Right renal cortex interstitium (tissue), 3 donors: ENCODE measurements around the gene USF1. TPM values are rescaled to one million over a fixed set of nuclear protein-coding genes. Genes with fewer than 3 reads are reported as not detected.
"Not testable (repeated sequence)": the region's sequence is repeated elsewhere in the genome, so short reads cannot be mapped to it uniquely, and the experiment has no call there.

Experiments
- DNase-seq, 3 donors: peaks; one replicate each; pipeline ENCODE4 v3.0.0-alpha.2; 2013; ENCODE audit warnings: low read depth in 3 of 3, low spot score in 2 of 3
- polyA plus RNA-seq, 3 donors: library from polyadenylated mRNA; unstranded; fragments of 120-200 nt; gene quantifications; one replicate each; pipeline ENCODE4 v1.2.1, GENCODE V29; 2013; ENCODE audit not compliant: insufficient read length in 3 of 3

USF1 gene
- polyA plus RNA-seq, 3 donors = 55.5 to 60.9 (median 60.2) TPM

GRCh38 chr1:161052899-161053298 is 7.1 kb upstream of the USF1 start:
- DNase-seq = no peak

DNA sequence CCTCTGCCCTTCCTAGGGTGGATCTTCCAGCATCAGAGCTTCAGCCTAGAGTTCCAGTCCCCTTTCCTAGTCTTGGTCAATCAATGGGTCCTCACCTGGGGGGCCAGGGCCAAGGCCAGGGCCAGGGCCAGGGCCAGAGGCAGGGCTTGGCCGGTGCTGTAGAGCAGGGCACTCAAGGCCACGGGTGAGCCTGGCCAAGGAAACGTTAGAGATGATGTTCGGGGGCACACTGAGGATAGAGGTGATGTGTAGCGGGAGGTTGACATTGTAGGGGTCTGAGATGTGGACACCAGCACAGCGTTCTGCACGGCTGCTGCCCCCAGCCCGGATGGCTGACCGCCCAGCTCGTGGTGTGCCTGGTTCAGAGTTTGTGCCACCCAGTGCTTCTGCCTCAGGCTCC is 5.4 kb upstream of the USF1 start:
- no peak for DNase-seq

DNA sequence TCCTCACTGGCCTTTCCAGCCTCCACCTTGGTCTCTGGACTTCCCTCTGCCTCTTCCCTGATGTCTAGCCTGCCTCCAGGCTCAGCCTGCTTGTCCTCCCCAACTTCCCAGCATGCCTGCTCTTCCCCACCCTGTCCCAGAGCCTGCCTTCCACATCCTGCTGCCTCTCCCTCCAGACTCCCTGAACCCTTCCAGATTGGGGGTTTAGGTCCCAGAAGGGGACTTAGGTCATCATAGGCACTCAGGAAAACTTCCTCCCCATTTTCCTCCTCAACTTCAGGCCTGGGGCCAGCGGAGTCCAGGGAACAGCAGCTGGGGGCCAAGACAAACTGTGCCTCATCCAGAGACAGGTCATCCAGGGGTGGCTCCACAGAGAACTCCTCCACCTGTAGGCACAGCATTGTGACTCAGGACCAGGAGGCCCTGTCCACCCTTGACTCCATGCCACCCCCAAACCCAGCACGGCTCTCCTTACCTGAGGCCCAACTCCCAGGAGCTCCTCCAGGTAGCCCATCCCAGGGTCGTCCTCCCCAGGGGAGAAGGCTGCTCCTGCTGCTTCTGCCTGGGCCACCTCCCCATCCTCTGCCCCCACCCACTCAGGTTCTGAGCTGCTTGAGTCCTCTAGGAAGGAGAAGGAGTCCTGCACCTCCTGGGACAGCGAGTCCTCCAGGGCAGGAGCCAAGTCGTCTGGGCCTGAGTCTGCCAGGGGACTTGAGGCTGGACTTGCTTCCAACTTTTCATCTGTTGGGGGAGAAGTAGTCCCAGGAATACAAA is 3.4 kb upstream of the USF1 start:
- no peak for DNase-seq

DNA sequence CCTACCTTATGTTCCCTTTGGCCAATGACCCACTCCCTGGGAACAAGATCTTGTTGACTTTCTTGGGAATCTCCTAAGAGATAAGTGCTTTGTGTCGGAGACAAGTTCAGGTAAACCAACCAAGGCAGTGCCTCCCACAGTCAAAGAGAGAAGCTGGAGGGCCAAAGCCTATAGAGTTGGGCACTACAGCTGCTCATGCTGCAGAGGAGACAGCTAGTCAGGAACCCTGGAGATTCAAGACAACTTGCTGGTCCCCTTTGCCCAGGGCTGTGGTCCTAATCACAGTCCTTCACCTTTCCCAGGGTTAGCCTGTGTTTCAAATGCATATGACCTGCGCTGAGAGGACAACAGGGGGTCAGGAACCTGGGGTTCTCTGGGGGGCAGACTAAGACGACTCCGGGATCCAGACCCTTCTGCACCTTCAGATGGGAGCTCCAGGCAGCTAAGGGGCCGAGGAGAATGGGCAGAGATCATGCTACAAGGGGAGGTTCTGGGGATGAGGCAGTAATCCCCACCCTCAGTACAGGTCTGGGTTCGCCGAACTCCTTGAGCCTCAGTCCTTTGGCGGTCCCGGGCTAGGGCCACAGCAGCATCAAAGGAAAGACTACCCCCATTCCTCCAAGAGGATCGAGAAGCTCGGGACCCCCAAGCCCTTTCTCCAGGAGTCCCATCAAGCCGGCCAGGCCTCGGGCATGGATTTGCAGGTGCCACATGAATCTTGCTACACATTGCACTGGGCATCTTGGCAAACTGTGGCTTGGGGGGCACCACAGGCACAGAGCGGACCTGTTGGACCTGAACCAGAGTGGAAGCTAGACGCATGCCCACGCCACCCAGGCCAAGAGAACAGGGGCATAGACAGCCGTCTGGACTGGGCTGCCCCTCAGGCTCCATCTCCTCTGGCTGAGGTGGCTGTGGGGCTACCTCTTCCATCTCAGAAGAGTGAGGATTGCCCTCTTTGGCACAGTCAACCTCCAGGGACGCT is 2.0 kb upstream of the USF1 start:
- DNase-seq = no peak

GRCh38 chr1:161046605-161047228 is 940 bp upstream of the USF1 start:
- DNase-seq = no peak

- DNase-seq = peak; percentile 44 to 53 (median 45)
Observed at GRCh38 chr1:161044908-161045735, 655 bp downstream of the USF1 start.

- DNase-seq = no peak
Observed at GRCh38 chr1:161044535-161044907, 1.3 kb downstream of the USF1 start.

DNA sequence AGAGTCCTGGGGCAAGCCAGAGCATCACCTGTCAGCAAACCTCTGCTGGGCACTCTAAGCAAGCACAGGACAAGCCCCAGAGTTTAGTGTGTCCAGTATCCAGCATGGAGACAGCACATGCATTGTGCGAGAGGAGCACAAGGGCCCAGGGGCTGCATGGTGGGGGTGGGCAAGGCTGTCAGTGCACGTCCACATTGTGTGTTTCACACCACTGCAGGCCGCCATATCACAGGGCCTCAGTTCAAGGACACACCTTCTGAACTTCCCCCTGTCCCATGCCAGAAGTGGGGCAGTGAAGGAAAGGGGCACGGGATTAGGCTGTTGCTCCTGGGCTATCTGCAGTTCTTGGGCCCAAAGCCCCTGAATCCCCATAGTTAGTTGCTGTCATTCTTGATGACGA is 6.2 kb downstream of the USF1 start:
- no peak for DNase-seq

DNA sequence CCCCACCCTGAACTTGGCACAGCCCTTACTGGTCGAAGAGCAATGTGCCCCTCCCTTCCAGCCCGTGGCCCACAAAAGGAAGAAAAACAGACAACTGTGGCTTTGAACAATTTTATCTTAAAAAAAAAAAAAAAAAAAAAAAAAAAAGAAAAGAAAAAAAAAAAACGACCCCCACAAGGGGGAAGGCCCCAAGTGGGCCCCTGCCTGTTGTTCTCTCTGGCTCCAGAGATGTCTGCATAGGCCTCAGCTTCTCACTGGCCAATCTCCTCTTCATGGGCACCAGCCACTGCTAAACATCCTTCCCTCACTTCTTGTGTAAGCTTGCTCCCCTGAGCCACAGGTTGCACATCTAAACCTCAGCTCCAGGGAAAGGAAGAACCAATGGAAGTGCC is 6.6 kb downstream of the USF1 start:
- no peak for DNase-seq

DNA sequence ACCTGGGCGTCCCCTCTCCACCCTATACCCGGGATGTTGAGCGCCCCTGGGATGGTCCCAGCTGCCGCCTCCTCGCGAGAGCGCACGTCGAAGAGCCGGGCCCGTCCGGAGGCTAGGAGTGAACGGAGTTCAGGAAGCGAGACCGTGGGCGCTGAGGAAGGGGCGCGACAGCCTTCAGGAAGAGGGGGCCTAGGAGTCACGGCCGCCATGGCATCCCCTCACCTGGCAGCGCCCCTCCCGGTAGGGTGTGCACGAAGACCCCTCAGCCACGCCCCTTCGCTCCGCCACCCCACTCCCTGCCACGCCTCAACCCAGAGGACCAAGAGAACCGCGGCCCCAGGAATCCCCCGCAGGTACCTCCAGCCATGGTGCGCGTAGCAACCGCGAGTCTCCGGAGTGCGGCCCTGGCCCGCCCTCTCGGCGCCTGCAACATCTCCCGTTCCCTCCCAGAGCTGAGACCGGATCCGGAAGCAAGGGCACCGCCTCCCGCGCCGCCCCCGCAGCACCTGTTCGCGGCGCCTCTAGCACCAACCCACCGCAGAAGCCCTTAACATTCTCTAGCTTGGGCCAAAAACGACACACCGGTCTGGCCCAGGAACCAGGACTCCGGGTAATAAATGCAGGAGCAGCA is 7.1 kb downstream of the USF1 start, which contains the start of gene TSTD1:
TSTD1 (minus strand) TSS at position 442 of the 631 bp plus-strand sequence; CDS start at position 367, 75 bp downstream.
- peak in 1 of 3 donors; percentile 49 for DNase-seq

DNA sequence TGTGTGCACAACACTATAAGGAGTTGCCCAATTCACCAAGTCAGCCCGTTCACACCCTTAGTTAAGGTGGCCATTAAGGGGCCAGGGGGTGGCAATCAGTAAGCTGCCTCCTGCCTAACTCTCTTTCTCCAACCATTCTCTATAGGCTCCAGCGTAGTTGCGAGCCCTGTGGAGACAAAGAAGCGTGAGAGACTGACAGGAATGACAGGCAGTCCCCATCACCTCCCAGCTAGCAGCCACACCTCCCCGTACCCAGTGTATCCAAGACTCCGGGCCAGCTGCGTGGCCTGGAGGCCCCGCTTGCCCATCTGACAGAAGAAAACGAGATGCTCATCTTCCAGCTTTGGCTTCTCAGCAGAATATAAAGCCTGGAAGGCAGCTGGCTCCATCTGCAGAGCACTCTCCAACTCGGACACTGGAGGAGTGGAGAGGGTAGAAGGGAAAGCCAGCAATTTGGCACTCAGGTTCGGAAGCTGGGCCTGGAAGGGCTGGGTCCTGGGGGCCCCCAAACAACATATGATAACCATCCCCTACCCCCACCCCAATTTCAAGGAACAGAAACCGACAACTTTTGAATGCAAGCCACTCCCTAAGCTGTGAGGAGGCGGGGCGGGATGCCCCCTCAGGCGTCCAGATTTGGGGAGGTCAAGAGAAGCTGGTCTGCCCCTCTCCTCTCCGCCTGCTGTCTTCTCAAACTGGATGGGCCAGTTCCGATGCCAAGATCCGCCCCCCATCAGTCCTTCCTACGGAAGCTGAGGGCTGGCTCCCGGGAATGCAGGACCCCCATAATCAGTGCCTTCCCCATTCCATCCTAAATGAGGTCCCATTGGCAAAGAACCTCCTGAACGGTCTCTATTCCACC is 7.9 kb downstream of the USF1 start:
- DNase-seq = no peak

DNA sequence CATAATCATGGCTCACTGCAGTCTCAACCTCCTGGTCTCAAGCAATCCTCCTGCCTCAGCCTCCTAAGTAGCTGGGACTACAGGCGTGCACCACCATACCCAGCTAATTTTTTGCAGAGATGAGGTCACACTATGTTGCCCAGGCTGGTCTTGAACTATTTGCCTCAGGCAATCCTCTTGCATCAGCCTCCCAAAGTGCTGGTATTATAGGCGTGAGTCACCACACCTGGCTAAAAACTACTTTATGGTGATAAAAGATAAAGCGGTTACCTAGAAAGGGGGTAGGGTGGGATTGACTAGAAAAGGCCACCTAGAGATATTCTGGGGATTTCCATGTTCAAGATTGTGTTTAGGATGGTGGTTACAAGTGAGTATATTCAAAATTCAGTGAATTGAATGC is 12.0 kb downstream of the USF1 start:
- DNase-seq = no peak

GRCh38 chr1:161032409-161032808 is 13.4 kb downstream of the USF1 start:
- no peak for DNase-seq

- DNase-seq = no peak
Observed at GRCh38 chr1:161031874-161032273, 13.9 kb downstream of the USF1 start.

DNA sequence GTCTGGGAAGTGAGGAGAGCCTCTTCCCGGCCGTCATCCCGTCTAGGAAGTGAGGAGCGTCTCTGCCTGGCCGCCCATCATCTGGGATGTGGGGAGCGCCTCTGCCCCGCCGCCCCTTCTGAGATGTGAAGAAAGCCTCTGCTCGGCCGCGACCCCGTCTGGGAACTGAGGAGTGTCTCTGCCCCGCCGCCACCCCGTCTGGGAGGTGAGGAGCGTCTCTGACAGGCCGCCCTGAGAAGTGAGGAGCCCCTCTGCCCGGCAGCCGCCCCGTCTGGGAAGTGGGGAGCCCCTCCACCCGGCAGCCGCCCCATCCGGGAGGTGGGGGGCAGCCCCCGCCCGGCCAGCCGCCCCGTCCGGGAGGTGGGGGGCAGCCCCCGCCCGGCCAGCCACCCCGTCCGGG is 16.3 kb downstream of the USF1 start:
- DNase-seq = not testable (repeated sequence)

DNA sequence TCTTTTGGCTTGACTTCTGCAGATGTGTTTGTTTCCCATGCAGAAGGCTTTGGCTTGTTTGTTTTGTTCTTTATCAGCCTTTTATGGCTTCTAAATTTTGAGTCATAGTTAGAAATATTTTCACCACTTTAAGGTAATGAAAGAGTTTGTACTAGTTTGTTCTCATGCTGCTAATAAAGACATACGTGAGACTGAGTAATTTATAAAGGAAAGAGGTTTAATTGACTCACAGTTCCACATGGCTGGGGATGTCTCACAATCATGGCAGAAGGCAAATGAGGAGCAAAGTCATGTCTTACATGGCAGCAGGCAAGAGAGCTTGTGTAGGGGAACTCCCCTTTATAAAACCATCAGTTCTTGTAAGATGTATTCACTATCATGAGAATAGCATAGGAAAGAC is 18.8 kb downstream of the USF1 start:
- DNase-seq = not testable (repeated sequence)

GRCh38 chr1:161022432-161022831 is 23.3 kb downstream of the USF1 start:
- not testable (repeated sequence) for DNase-seq

DNA sequence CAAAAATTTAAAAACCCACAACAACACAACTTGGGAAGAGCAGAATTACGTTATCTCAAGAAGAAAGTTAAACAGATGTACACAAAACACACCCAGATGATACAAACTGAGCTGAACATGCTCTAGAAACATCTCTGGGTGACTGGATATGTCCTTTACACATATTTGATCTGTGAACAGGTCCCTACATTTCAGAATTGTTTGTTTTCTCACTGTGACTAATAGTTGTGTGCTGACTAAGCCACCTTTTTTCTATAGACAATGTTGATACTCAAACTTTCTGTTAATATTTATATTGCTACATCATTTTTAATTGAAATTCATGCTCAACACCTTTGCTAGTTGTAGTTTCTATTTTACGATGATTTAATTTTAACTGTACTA is 23.8 kb downstream of the USF1 start:
- no peak for DNase-seq
